KG1 (cell line): ENCODE results near the gene UMODL1.
"Not testable (repeated sequence)": the region's sequence is repeated elsewhere in the genome, so short reads cannot be mapped to it uniquely, and the experiment has no call there.

Source experiments
- DNase-seq: peaks from one replicate; lab custom pipeline; 2025; lab: John Stamatoyannopoulos, UW

Gene UMODL1

DNA sequence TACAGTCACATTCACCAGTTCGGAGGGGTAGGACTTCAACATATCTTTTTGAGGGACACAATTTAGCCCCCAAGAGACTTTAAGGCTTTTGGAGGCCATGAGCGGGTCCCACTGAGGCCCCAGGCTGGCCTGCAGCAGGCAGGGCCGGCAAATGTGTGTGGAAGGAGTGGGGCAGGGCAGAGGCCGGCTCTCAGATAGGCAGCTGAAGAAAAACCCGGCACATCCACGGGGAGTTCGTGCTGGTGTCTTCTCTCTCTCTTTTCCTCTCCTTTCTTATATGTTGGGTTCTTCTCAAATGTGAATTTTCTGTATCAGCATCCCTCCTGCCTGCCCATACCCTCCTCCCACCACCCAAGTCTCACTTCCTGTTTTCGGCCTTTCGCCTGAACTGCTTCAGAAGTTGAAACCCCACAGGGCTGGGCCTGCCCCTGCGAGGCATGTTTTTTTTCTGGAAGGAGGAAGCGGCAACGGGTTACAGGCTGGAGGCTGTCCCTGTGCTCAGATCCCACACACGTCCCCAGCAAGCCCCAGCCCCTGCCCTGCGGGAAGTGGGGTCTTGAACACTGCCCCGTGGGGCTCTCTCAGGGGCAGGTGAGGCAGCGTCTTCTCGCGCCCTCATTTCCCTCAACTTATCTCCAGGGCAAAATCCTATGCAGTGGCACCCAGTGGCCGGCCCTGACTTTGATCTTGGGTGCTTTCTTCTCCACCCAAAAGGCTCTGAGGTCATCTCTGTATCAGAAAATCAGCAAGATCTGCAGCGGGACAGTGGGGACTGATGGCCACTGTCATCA, 9.7 kb upstream of the UMODL1 start:
- DNase-seq = peak; percentile 79

DNA sequence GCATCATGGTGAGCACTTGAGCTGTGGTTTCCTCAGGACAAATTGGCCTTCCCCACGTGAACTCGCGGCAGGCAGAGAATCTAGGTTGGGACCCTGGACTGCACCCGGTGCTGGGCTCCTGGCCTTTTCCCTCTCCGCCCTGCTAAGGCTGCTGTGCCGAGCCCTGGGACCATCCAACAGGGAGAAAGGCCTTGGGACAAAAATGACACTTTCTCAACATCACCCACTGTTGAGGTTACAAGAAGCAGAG, 9.2 kb upstream of the UMODL1 start:
- DNase-seq = no peak

DNA sequence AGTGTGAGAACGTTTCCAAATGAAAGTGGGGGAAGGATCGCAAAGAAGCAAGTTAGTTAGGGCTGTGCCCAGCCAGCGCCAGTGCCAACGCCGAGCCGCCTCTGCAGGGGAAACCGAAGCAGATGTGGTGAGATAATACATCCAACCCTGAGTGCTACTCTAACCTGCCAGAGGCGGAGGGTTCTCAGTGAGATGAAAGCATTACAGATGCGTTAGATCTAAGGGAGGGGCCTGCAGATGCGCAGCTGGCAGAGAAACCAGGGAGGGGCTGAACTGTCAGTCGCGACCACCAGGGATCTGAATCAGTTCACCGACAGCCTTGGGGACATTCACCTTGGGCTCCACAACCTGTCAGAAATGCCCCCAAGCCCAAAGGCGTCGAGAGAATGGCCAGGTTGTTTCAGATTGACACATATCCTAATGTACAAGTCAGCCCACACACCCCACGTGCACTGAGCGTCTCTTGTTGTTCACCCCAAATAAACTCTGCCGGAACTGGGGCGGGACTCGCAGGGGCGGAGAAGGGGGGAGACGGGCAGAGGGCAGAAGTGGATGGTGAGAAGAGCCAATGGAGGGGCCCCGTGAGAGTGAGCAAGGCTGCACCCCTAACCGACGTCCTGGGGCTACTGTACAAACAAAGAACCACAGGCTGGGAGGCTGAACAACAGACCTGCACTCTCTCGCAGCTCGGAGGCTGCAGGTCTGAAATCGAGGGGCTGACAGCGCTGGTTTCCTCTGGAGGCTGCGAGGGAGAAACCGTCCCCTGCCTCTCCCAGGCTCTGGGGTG, 8.7 kb upstream of the UMODL1 start:
- peak; percentile 24 for DNase-seq

DNA sequence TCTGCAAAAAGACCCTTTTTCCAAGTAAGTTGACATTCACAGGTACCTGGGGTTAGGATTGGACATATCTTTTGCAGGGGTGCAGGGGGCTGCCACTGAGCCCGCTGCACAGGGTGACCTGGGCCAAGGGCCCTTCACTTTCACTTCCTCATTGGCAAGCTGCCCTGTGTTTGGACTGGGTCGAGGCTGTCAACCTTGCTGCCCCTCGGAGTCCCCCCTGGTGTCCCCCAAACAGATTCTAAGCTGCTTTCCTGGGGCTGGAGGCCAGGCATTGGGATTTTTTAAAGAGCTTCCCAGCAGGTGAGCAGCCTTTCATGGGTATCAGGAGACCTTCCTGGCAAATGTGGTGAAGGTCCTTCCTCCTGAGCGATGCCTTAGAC, 7.9 kb upstream of the UMODL1 start:
- no peak for DNase-seq

DNA sequence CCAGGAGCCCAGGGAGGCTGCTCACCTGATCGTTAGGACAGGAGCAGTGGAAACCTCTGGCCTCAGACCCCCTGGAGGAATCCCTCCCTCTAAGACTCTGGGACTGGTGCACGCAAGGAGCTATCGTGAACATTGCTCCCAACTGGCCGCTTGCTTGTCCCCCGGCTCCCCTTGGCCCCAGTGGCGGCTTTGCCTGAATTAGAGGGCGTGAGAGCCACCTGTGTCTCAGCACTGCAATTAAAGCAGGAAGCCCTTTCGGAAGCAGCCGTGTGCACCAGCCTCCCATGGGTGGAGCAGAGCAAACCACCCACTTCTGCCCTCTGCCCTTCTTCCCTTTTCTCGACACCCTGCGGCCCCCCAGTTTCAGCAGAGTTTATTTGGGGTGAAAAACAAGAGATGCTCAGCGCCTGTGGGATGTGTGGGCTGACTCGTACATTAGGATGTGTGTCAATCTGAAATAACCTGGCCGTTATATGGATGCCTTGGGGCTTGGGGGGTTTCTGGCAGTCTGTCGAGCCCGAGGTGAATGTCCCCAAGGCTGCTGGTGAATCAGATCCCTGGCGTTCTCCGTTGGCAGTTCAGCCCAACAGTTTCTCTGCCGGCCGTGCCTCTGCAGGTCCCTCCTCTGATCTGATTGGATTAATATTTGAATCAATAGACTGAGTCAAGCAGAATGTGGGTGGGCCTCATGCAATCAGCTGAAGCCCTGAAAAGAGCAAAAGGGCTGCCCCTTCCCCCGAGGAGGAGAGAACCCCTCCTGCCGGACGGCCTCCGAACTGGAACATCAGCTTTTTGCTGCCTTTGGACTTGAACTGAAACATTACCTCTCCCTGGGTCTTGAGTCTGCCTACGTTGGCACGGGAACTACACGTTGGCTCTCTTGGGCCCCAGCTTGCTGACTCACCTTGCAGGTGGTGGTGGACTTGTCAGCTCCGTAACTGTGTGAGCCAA, 7.3 kb upstream of the UMODL1 start:
- peak; percentile 57 for DNase-seq

DNA sequence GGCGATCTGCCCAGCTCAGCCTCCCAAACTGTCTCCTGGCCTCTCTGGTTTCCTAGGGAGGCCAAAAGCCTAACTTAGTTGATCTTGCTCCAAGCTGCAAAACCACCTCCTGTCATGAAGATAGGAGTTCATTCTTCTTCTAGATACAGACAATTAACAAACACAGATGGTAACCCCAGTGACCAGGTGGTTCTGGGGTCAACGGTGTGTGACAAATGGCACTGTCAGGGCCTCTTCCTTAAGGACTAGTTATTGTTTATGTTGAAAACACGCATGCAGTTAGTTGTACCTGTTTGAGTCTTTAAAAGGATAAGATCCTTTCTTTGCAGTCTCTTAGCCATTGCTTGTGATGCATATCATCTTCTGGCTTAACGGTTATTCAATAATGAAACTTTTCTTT, 4.6 kb upstream of the UMODL1 start:
- DNase-seq = no peak

DNA sequence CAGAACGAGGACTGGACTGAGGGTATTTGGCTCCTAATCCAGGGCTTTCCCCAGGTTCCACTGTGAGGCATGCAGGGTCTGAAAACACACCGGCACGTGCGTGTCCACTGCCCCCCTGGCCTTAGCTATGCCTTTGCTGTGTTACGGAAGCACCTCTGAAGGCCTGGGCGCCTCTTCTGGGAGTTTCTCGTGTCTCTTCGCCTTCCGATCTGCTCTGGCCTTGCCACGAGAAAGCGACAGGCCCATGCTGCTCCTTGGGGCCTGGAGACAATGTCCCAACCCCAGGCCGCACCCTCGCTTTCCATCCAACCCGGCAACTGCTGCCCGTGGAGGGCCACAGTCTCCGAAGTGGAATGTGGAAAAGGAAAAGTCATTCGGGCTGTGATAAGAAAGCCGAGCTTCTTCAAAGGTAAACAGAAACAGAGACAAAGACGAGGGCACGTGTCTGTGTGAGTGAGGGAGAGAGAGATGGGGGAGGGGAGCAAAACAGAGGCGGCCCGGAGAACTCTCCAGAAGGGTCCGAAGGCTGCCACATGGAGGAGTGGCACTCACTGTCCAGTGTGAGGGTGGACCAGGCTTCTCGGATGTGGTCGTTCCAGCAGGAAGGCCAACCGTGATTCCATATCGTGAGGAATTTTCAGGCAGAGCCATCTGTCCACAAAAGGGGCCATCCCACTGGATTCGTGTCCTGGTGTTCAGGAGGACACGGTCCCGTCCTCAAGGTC, 3.4 kb upstream of the UMODL1 start:
- DNase-seq = no peak

DNA sequence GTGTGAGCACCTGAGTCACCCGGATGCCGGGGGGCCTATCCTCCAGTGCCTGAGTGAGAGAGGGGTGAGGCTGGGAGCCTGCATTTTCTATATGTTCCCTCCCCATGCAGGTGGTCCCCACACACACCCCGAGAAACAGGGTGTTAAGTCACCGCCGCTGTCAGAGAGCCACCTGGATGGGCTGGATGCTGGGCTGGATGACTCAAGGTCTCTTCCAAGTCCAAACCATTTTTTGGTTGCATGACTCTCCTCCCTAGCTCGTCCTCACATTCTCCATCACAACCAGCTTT, 2.9 kb upstream of the UMODL1 start:
- DNase-seq = no peak

DNA sequence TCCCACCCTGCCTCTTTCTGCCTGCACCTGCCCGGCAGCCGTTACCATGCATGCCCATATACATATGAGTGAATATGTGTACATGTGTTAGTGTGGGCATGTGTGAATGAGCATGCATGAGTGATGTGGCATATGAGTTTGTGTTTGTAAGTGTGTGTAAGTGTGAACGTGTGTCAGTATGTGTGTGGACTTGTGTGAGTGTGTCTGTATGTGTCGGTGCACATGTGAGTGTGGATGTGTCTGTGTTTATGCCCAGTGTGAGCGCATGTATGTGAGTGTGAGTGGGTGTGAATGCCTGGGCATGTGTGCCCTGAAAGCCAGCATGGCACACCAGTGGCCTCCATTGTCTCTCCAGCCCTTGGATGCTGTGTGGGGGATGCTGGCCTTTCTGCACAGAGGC, 2.5 kb upstream of the UMODL1 start:
- no peak for DNase-seq

DNA sequence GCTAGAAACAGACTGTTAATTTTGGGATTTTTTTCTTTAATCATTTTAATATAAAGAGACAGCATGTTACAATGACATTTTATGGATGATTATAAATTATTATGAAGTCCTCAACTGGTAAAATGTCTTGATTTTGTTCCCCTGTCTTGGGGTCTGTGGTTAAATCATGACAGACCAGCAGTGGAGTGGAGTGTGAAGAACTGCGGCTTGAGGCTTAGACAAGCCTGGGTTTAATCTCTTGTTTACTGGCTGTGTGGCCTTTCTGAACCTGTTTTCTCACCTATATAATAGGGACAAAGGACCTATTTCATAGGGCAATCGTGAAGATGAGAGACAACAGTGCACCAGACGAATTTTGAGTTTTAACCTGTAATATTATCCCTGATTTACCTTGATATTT, 1.8 kb upstream of the UMODL1 start:
- DNase-seq = no peak

DNA sequence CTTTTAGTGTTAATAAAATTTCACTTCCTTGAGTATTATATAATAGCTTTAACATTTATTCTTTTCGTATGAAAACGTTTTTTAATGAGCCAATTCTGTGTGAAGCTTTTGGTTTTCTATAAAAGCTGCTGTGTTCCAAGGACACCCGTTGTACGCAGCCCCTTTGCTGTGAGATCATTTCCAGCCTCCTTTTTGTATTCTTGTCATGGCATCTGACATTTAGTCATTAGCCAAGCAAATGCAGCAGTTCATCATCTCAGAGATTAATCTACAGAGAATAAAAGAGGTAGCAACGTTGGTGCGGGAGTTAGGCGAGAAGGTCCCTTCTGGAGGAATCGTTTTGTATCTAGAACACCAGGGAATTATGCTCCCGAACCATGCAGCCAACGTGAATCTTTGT, 1.3 kb upstream of the UMODL1 start:
- no peak for DNase-seq

DNA sequence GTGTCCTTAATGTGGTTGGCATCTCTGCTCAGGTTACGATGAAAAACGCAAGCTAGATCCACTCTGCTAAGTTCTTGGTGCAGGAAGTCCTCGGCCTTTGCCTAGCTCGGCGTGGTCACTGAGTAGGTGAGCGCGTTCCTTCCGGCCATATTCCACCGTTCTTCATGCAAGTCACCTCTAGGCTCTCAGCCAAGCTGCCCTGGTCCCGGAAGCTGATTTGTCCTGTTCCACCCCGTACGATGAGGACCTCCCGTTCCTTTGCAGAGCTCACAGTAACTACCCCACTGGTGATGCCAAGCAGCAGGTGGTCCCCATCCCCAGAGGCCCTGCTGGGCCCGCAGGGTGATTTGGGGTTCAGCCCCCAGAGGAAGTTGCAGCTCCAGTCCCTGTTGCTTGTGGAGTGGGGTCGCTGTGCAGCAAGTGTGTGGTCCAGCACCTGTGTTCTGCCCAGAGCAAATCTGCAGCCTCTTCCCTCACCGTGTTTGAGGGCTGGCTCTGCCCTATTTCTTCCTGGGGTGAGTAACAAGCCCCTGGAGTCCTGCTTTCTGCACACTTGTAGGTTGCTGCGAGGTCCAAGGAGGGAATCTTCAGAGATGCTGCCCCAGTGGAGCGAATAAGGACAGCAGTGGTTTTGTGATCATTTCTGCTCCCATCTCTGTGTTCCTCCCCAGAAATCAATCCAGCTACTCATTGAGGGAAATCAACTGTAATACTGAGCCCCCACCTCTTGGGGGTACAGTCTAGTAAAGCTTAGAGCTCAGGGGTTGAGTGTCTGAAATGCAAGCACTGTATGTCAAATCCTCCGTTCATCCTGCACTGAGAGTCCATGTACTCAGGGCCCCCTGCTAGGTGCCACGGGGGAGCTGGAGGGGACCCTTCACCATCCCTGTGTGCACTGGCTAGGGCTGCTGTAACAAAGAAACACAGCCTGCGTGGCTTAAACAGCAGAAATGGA, 2.3 kb downstream of the UMODL1 start:
- DNase-seq = no peak

DNA sequence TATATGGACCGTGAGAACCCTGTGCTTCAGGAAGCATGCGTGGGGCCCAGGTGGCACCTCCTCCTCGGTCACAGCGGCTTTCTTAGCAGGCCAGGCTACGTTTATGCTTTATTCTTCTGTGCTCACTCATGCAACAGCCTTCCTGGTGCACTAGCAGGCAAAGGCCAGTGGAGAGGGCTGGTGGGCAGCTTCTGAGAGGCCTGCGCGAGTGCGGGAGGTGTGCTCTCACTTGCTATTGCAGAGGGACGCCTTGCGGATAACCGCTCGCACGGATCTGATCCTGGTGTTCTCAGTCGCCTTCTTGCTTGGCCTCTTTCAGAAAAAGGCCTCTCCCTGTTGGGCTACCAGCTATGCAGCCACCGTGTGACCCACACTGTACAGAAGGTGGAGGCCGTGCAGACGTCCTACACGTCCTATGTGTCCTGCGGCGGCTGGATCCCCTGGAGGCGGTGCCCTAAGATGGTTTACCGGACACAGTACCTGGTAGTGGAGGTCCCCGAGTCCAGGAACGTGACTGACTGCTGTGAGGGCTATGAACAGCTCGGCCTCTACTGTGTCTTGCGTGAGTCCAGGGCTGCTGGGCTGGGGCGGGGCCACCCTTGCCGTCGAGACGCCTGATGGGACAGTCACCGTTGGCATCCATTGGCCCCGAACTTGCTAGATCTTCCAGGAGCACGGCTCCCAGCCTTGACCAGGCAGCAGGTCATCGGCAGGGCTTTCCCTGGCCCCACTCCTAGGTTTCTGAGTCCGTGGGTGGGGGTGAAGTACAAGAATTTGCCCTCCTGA, 4.8 kb downstream of the UMODL1 start:
- no peak for DNase-seq

DNA sequence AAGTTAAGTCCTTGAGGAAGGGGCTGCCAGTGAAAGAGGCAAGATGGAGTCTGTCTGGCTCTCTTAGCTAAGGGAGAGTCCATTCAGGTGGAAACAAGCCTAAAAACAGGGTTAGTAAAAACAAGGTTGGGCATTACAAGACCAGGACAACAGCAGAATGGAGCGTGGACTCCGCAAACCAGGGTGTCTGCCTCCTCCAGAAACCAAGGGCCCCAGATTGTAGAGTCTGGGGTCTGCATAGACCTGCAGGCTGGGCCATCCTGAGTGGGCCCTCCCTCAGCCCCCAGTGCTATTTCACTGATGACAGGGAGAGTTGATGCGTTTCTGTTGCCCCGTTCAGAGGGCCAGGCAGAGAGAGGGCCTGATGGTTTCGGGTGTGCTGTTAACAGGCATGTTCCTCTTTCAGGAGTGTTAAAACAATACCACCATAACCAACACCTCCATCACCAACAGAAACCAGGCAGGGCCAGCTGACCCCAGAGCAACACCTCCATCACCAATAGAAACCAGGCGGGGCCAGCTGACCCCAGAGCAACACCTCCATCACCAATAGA, 6.6 kb downstream of the UMODL1 start:
- DNase-seq = not testable (repeated sequence)

DNA sequence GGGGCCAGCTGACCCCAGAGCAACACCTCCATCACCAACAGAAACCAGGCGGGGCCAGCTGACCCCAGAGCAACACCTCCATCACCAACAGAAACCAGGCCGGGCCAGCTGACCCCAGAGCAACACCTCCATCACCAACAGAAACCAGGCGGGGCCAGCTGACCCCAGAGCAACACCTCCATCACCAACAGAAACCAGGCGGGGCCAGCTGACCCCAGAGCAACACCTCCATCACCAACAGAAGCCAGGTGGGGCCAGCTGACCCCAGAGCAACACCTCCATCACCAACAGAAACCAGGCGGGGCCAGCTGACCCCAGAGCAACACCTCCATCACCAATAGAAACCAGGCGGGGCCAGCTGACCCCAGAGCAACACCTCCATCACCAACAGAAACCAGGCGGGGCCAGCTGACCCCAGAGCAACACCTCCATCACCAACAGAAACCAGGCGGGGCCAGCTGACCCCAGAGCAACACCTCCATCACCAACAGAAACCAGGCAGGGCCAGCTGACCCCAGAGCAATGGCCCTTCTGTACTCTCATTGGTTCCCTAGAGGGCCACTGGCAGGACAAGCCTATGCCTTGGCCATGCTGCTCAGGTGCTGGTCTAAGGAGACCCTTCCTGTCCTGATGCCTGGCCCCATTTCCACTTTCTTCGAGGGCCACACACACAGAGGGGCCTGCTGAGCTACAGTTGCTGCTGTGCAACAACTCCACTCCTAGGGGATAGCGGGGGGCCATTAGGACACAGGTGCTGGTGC, 7.3 kb downstream of the UMODL1 start:
- DNase-seq = not testable (repeated sequence)

DNA sequence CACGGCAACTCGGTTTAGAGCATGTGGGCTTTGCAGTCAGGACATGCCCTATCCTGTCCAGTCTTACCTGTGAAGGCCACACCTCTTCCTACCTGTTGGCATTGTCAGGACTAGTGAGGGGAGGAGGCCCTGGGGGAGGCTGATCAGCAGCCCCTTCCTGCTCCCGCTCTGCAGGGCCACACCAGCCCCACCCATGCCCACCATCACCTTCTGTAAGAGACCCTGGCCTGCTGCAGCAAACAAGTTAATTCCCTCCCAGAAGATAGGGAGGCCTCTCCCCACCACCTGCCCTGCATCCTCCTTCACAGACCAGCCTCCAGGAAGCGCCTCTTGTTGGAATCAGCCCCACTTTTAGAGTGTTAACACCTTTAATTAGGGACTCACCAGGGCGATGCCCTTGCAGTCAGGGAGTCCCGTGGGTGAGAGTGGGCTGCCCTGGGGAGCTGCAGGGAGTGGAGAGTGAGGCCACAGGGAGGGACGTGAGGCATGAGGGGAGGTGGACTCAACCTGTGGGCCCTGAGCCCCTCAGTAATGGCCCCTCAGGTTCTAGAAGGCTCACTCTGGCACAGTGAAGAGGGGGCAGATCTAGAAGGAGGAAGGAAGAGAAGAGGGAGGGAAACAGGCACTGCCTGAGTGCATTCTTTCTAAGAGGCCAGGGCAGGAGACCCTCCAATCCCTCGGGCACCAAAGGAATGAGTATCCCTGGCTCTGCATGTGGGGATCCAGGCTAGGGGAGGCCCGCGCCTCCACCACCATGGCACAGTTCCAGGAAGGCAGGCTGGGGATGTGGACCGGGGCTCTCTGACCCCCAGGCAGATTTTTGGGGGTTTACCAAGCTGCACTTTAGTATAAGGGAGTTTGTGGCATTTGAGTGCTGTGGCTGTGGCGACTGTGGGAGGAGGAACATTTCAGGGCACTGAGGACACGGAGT, 8.2 kb downstream of the UMODL1 start:
- no peak for DNase-seq

DNA sequence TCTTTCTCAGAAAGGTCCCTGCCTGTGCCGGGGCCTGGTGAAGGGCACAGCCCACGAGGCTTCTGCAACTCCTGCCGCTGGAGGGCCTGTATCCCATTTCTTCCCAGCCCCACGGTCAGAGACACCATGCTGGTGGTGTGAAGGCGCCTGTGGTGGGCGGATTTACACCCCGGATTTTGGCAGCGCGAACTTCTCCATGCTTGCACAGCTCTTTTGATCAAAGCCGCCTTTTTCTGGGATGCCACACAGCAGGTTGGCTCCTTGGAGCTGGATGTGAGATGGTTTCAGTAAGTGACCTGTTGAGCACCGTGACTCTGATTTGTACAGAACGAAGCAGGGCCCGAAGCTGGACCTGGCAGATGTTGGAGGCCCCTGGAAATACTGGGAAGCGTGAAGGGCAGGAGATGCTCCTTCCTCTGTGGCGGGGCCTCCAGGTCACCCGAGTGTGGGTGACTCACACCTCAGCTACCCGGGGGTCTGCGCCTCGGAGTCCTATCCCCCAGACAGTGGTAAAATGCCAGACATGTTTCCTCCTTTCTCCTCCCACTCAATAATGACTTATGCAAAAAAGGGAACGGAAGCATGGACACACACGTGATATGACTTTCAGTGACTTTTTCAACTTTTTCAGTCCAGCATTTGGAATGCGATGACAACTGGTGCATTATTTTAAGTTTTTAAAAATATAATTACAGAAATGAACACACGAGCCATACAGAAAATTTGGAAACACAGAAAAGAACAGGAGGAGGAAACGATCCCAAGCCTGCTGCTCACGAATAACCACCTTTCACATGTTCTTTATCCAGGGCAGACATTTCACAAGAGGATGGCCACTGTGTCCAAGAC, 9.0 kb downstream of the UMODL1 start:
- no peak for DNase-seq
